Heart right ventricle (tissue), 16 donors: ENCODE results near the gene UBE4B. TPM values are rescaled to one million over a fixed set of nuclear protein-coding genes. Genes with fewer than 3 reads are reported as not detected.

ENCODE experiments used
- ATAC-seq, 8 donors: fragments of 200-7000 bp; cut with Tn5 transposase; one replicate each; pipeline ENCODE4 v1.9.1; 2020; ENCODE audit warnings: mild to moderate bottlenecking in 8 of 8, moderate library complexity in 8 of 8, moderate number of reproducible peaks in 1 of 8
- DNase-seq, 2 donors: peaks; one replicate each; pipeline ENCODE4 v3.0.0-alpha.2; 2020
- H3K27ac ChIP-seq, 10 donors: fragments of 200-600 bp; sonication (generic) in 2 of 10; one replicate each; pipeline versions ENCODE4 v1.5.0 to v1.8.0; 2020 to 2022; ENCODE audit warnings: mild to moderate bottlenecking in 3 of 10
- H3K27me3 ChIP-seq, 7 donors: fragments of 200-600 bp; one replicate each; pipeline ENCODE4 v1.8.0; 2021 to 2022; ENCODE audit warnings: mild to moderate bottlenecking in 2 of 7
- H3K36me3 ChIP-seq, 9 donors: fragments of 200-600 bp; sonication (generic) in 1 of 9; one replicate each; pipeline versions ENCODE4 v1.5.0 to v1.8.0; 2020 to 2022; ENCODE audit warnings: mild to moderate bottlenecking in 2 of 9
- H3K4me1 ChIP-seq, 9 donors: fragments of 200-600 bp; sonication (generic) in 1 of 9; one replicate each; pipeline versions ENCODE4 v1.5.0 to v1.8.0; 2020 to 2022; ENCODE audit warnings: mild to moderate bottlenecking in 4 of 9
- H3K4me3 ChIP-seq, 10 donors: fragments of 200-600 bp; sonication (generic) in 2 of 10; one replicate each; pipeline versions ENCODE4 v1.5.0 to v1.8.0; 2020 to 2022; ENCODE audit warnings: mild to moderate bottlenecking in 7 of 10, moderate library complexity in 2 of 10
- H3K9me3 ChIP-seq, 11 donors: fragments of 200-600 bp in 10 of 11; sonication (generic) in 2 of 11; one replicate each; pipeline versions ENCODE4 v1.5.0 to v1.8.0; 2013 to 2022; ENCODE audit warnings: mild to moderate bottlenecking in 2 of 11, control low read depth in 1 of 11, moderate library complexity in 1 of 11
- WGBS, 2 donors: extraction: QIAGEN DNeasy Blood & Tissue Kit; methylation state at CpG; one replicate each; pipeline ENCODE4 v1.1.7; 2013; ENCODE audit warnings: inconsistent platforms in 1 of 2; 5-methylcytosine and 5-hydroxymethylcytosine counted together
- intact Hi-C, 10 donors: fragments of 100-400 bp; cut with DNase I; formaldehyde crosslinking; loops; one replicate each; pipeline versions ENCODE4 v1.11.1 to v1.14.2; 2022
- polyA plus RNA-seq, 2 donors: library from polyadenylated mRNA; stranded (reverse); fragments of 200-250 nt; gene quantifications; one replicate each; pipeline ENCODE4 v1.2.3, GENCODE V29; 2013
- total RNA-seq, 10 donors: library from RNA; stranded (reverse); fragmentation: NEBNext Ultra II Directional in 3 of 10; extraction: Animal tissue kit (Norgen Biotek cat#: 25700) in 3 of 10; gene quantifications; one replicate each; pipeline versions ENCODE4 v1.2.1 to v1.2.4, GENCODE V29; 2021 to 2023
- TF ChIP-seq, protein P1 (sequence below), 9 donors: fragments of 200-600 bp; sonication (generic) in 2 of 9; IDR thresholded peaks; one replicate each; pipeline versions ENCODE4 v1.5.0 to v1.8.0; 2021 to 2022; ENCODE audit warnings: antibody characterized with exemption in 9 of 9, mild to moderate bottlenecking in 5 of 9, moderate library complexity in 1 of 9
- donor health status: Arrhythmogenic right ventricular cardiomyopathy.
- donor health status: ischemic (EF 13 %, LVEDD 7.1; RV severe dilation, severe dysfunction).
- donor health status: healthy with polysubstance abuse.
- donor health status: DM: no; HTN: yes; CAD: no.
- donor health status: DM: no; HTN: no; CAD: no.
- donor health status: ischemic (EF 25% LVEDD 6.9; RV normal size, moderate dysfunction).
- donor health status: ischemic (EF 25% LVEDD 5.7; RV mildly dilated, moderate dysfunction).
- donor health status: healthy.
- donor health status: DM: yes; HTN: yes; CAD: no.
- donor health status: Ischemic cardiomyopathy.
- donor health status: ischemic (EF 35%, LVEDD 5.7; RV mildly dilated, moderate dysfunction).
- donor health status: nonischemic (EF 11% LVEDD 7.7; RV severe dilation, severe dysfunction).
- donor health status: DM: yes; HTN: yes; CAD: no.
- donor health status: PGD.
- donor health status: ischemic (EF 29% LVEDD 5.4; RV normal size, mild dysfunction).
- donor health status: nonischemic (EF 23%, LVEDD 6.1; RV moderate dilation, normal function).

Gene UBE4B
- total and polyA plus RNA-seq, 12 donors = 18.3 to 87.3 (median 67.8) TPM

DNA sequence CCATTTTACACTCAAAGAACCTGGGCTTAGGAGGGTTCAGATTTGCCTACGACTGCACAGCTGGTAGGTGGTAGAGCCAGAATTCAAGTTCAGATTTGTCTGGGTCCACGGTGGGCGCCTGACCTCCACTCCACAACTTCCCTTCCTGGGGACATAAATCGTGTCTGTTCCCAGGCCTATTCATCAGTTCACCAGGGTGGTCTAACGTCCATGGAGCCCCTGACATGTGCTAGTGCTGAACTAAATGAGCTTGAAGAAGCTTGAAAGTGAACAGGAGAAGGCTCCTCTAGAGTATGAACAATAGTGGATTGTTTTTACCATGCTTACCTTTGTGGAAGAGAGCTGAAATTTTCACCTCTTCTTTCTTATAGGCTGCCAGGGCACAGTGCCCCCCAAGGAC, 145.1 kb downstream of the UBE4B start:
- no peak for ATAC-seq
- H3K36me3 ChIP-seq = peaks cover 0 to 82% (median 25%) of the 10 kb centered on the region in 9 donors
- no peaks in the 10 kb centered on the region for H3K27me3 ChIP-seq
- TF ChIP-seq, protein P1, sequence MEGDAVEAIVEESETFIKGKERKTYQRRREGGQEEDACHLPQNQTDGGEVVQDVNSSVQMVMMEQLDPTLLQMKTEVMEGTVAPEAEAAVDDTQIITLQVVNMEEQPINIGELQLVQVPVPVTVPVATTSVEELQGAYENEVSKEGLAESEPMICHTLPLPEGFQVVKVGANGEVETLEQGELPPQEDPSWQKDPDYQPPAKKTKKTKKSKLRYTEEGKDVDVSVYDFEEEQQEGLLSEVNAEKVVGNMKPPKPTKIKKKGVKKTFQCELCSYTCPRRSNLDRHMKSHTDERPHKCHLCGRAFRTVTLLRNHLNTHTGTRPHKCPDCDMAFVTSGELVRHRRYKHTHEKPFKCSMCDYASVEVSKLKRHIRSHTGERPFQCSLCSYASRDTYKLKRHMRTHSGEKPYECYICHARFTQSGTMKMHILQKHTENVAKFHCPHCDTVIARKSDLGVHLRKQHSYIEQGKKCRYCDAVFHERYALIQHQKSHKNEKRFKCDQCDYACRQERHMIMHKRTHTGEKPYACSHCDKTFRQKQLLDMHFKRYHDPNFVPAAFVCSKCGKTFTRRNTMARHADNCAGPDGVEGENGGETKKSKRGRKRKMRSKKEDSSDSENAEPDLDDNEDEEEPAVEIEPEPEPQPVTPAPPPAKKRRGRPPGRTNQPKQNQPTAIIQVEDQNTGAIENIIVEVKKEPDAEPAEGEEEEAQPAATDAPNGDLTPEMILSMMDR (IDR thresholded peaks at IDR 0.05) = no peak
- DNase-seq = no peak
- peaks cover 0 to 7% (median 0%) of the 10 kb centered on the region in 9 donors for H3K4me1 ChIP-seq
- H3K9me3 ChIP-seq = peaks cover 0 to 8% (median 0%) of the 10 kb centered on the region in 11 donors
- WGBS, 2 donors = 73 to 80% methylated on average over 5 of the region's 5 CpGs
- H3K4me3 ChIP-seq = no peak overlapping the region
- H3K27ac ChIP-seq = no peak overlapping the region
- intact Hi-C loops = no loop called here

DNA sequence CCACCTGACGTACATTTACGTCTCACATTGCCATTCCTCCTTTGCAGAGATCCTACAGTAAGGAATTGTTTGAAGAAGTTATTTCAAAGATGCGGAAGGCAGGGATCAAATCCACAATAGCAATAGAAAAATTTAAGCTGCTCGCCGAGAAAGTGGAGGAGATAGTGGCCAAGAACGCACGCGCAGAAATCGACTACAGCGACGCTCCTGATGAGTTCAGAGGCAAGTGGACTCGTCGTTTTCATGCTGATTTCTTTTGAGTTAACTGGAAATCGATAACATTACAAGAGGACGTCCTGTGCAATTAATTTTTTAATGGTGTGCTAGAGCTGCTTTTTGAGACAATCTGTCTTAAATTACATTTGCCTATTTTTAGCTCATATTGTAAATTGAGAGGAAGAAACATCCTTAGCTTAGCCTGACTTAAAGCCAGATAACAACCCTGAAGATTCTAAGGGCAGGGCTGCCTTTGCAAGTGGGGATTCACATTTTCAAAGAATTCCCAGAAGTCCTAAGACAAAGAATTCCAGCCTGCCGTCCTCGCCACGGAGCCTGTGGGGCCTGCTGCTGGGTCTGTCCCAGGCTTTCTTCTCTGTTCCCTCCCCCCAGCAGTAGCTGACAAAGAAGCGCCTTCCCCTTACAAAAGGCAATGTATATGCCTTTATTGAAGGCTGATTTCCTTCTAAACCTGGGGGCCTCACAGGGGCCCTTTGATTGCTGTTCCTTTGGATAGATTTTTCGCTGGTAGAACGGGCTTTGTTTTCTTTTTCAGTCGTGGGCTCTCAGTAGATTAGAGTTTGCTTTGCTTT, 146.0 kb downstream of the UBE4B start:
- no peaks in the 10 kb centered on the region for H3K27me3 ChIP-seq
- intact Hi-C loops = no loop called here
- H3K9me3 ChIP-seq = peaks cover 0 to 8% (median 0%) of the 10 kb centered on the region in 11 donors
- ATAC-seq = no peak
- no peak for DNase-seq
- no peak overlapping the region for H3K27ac ChIP-seq
- H3K4me1 ChIP-seq = peaks cover 0 to 8% (median 0%) of the 10 kb centered on the region in 9 donors
- H3K36me3 ChIP-seq = peaks cover 0 to 73% (median 21%) of the 10 kb centered on the region in 9 donors
- no peak overlapping the region for H3K4me3 ChIP-seq
- whole genome bisulfite sequencing, 2 donors = 82 to 84% methylated on average over 22 of the region's 22 CpGs
- TF ChIP-seq, protein P1 (IDR thresholded peaks at IDR 0.05) = no peak

DNA sequence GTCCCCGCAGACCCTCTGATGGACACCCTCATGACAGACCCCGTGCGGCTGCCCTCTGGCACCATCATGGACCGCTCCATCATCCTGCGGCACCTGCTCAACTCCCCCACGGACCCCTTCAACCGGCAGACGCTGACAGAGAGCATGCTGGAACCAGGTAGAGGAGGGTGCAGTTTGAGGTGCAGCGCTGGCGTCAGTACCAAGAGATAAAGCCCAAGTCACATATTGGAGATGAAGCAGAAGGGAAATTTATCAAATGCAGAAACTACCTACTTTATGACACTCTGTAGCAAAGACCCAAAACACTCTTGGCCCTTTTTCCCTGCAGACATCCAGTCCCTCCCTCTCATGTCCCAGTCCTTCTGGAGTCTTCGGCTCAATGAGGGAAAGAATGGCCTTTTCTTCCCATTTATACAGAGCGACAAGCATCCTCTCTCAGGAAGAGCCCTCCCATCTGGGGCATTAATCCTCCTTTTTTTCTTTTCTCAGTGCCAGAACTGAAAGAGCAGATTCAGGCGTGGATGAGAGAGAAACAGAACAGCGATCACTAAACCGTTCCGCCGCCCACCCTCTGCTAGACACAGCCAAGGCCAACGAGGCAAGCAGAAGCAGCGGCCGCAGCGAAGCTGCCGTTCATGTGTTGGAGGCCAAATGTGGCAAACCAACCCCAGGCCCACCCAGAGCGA, 146.8 kb downstream of the UBE4B start:
- Histone ChIP-seq H3K9me3 (peaks cover 0 to 8% (median 0%) of the 10 kb centered on the region in 11 donors), H3K27ac (no peak overlapping the region), H3K4me3 (no peak overlapping the region), H3K27me3 (no peaks in the 10 kb centered on the region), H3K36me3 (peaks cover 0 to 67% (median 21%) of the 10 kb centered on the region in 9 donors), H3K4me1 (peaks cover 0 to 8% (median 0%) of the 10 kb centered on the region in 9 donors)
- WGBS, 2 donors = 88 to 94% methylated on average over 23 of the region's 23 CpGs
- DNase-seq = no peak
- no peak for ATAC-seq
- intact Hi-C loops = no loop called here
- TF ChIP-seq, protein P1 (IDR thresholded peaks at IDR 0.05) = no peak

DNA sequence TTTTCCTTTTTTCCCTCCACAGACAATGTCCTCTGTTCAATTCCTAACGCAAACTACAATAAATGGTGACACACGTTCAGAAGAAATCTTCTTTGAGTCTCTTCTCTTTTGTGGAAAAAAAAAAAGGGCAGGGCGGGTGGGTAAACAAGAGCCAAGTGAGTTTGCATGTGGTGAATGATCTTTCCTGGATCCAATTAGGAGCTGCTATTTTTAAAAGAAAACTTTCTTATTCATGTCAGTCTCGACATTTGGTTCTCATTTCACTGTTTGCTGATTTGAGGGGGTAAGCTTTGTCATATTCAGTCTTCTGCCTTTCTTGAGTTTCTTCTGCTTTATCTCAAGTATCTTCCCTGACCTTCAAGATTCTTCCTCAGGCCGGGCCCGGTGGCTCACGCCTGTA, 148.4 kb downstream of the UBE4B start:
- intact Hi-C loops = no loop called here
- TF ChIP-seq, protein P1 (IDR thresholded peaks at IDR 0.05) = no peak
- H3K36me3 ChIP-seq = peaks cover 0 to 54% (median 21%) of the 10 kb centered on the region in 9 donors
- DNase-seq (no peak), ATAC-seq (no peak)
- H3K4me1 ChIP-seq = peaks cover 0 to 8% (median 0%) of the 10 kb centered on the region in 9 donors
- H3K4me3 ChIP-seq = no peak overlapping the region
- 89 to 93% methylated on average over 7 of the region's 7 CpGs for WGBS, 2 donors
- H3K27ac ChIP-seq = no peak overlapping the region
- peaks cover 0 to 2% (median 0%) of the 10 kb centered on the region in 11 donors for H3K9me3 ChIP-seq
- no peaks in the 10 kb centered on the region for H3K27me3 ChIP-seq
